ENCODE data around the gene NUBP2. TPM values are rescaled to one million over a fixed set of nuclear protein-coding genes. Genes with fewer than 3 reads are reported as not detected.

NUBP2 gene
- total and polyA plus RNA-seq, 4 donors = 28.9 to 80.9 (median 54.1) TPM

DNA sequence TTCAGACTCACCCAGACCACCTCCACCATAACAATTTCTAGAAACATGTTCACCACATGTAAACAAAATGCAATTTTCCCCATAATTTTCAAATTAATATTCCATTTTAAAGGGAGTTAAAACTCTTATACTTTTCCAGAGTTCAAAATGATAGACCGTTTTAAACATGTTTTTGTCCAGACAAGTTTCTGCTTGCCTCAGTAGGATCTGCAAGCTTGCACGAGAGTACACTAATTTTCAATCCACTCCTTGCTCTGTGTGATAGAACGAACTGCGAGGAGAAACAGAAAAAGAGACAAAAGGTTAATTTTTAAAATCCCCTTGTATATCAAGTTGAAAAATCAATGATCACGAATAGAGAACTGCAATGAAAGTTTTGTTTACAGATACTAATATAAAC is 51.3 kb downstream of the NUBP2 start:
- Histone ChIP-seq H3K36me3 (ENCODE audit: control insufficient read depth in 4 of 4, insufficient read depth in 3 of 4, low read depth in 1 of 4, low read length in 3 of 4) (peaks cover 0 to under 1% (median 0%) of the 10 kb centered on the region in 4 donors), H3K4me1 (ENCODE audit: control insufficient read depth in 4 of 4, insufficient read depth in 4 of 4, low read length in 3 of 4) (peaks cover 7 to 45% (median 39%) of the 10 kb centered on the region in 4 donors), H3K4me3 (ENCODE audit: low read depth in 1 of 3, low read length in 3 of 3) (no peak overlapping the region), H3K9ac (ENCODE audit: low read depth in 1 of 2, low read length in 2 of 2) (no peak overlapping the region), H3K27ac (ENCODE audit: low read depth in 1 of 2, low read length in 2 of 2) (no peak overlapping the region), H3K9me3 (ENCODE audit: control insufficient read depth in 4 of 4, low read length in 3 of 4) (no peaks in the 10 kb centered on the region), H3K27me3 (ENCODE audit: control insufficient read depth in 4 of 4, insufficient read depth in 4 of 4, low read length in 3 of 4) (no peaks in the 10 kb centered on the region)
- TF ChIP-seq TAF1 (conservative IDR thresholded peaks at IDR 0.05) (no peak), HNF4G (IDR thresholded peaks at IDR 0.05) (no peak), RAD21 (IDR thresholded peaks at IDR 0.05) (no peak), ZBTB33 (IDR thresholded peaks at IDR 0.05) (no peak)
- TF ChIP-seq, protein P1, sequence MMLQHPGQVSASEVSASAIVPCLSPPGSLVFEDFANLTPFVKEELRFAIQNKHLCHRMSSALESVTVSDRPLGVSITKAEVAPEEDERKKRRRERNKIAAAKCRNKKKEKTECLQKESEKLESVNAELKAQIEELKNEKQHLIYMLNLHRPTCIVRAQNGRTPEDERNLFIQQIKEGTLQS (IDR thresholded peaks at IDR 0.05) = no peak
- WGBS = 46% methylated on average over 5 of the region's 5 CpGs
- DNase-seq (ENCODE audit: low spot score) = no peak

Small RNA genes within 50 kb of the gene (small RNA-seq; reads per million reads assigned to genes)
- gene MIR3177 = 0.09 reads per million

Other genes with a start within 250 kb of the NUBP2 start
- 10 to 100 TPM in 1 of 2 donors, 1 to 10 TPM in 1; 3.5 to 11.7 TPM for gene TMEM204, start 249.3 kb upstream of the NUBP2 start, total RNA-seq
- gene TMEM204, start 249.3 kb upstream of the NUBP2 start, polyA plus RNA-seq = 10 to 100 TPM in 1 of 2 donors, 1 to 10 TPM in 1; 9.8 to 14.4 TPM
- 1 to 10 TPM; 5.4 to 8.1 TPM for gene IFT140, start 170.9 kb upstream of the NUBP2 start, total RNA-seq
- gene IFT140, start 170.9 kb upstream of the NUBP2 start, polyA plus RNA-seq = 1 to 10 TPM; 1.3 to 2.1 TPM
- gene CRAMP1, start 170.6 kb upstream of the NUBP2 start, total RNA-seq = 1 to 10 TPM; 6.0 to 6.4 TPM
- gene CRAMP1, start 170.6 kb upstream of the NUBP2 start, polyA plus RNA-seq = 1 to 10 TPM; 1.1 to 2.5 TPM
- gene JPT2, start 104.7 kb upstream of the NUBP2 start, total RNA-seq = 10 to 100 TPM; 31.0 to 32.6 TPM
- gene JPT2, start 104.7 kb upstream of the NUBP2 start, polyA plus RNA-seq = 10 to 100 TPM in 1 of 2 donors, 1 to 10 TPM in 1; 7.4 to 25.8 TPM
- gene MAPK8IP3, start 76.8 kb upstream of the NUBP2 start, total RNA-seq = 10 to 100 TPM; 10.1 to 43.0 TPM
- 1 to 10 TPM; 4.1 to 8.5 TPM for gene MAPK8IP3, start 76.8 kb upstream of the NUBP2 start, polyA plus RNA-seq
- gene NME3, start 11.4 kb upstream of the NUBP2 start, total RNA-seq = 10 to 100 TPM; 10.4 to 12.8 TPM
- gene NME3, start 11.4 kb upstream of the NUBP2 start, polyA plus RNA-seq = 10 to 100 TPM; 26.0 to 38.0 TPM
- 1 to 10 TPM; 4.2 to 9.0 TPM for gene EME2, start 10.2 kb upstream of the NUBP2 start, total RNA-seq
- gene EME2, start 10.2 kb upstream of the NUBP2 start, polyA plus RNA-seq = 1 to 10 TPM; 1.4 to 1.8 TPM
- 10 to 100 TPM; 42.4 to 46.7 TPM for gene MRPS34, start 9.8 kb upstream of the NUBP2 start, total RNA-seq
- 100 to 1,000 TPM in 1 of 2 donors, 10 to 100 TPM in 1; 70.7 to 100 TPM for gene MRPS34, start 9.8 kb upstream of the NUBP2 start, polyA plus RNA-seq
- gene SPSB3, start 389 bp upstream of the NUBP2 start, total RNA-seq = 10 to 100 TPM; 27.7 to 44.5 TPM
- gene SPSB3, start 389 bp upstream of the NUBP2 start, polyA plus RNA-seq = 10 to 100 TPM; 31.1 to 60.5 TPM
- 100 to 1,000 TPM in 1 of 2 donors, 10 to 100 TPM in 1; 19.8 to 161 TPM for gene IGFALS, start 10.7 kb downstream of the NUBP2 start, total RNA-seq
- gene IGFALS, start 10.7 kb downstream of the NUBP2 start, polyA plus RNA-seq = 10 to 100 TPM; 62.6 to 74.2 TPM
- 100 to 1,000 TPM; 219 to 252 TPM for gene HAGH, start 43.9 kb downstream of the NUBP2 start, total RNA-seq
- gene HAGH, start 43.9 kb downstream of the NUBP2 start, polyA plus RNA-seq = 100 to 1,000 TPM; 169 to 188 TPM
- gene FAHD1, start 44.2 kb downstream of the NUBP2 start, total RNA-seq = 10 to 100 TPM; 71.9 to 84.2 TPM
- 10 to 100 TPM; 42.7 to 50.9 TPM for gene FAHD1, start 44.2 kb downstream of the NUBP2 start, polyA plus RNA-seq
- gene MEIOB, start 89.2 kb downstream of the NUBP2 start, total RNA-seq = 1 to 10 TPM in 1 of 2 donors, not detected in 1; 2.2 TPM
- gene MEIOB, start 89.2 kb downstream of the NUBP2 start, polyA plus RNA-seq = under 1 TPM in 1 of 2 donors, not detected in 1; 0.33 TPM
- gene HS3ST6, start 135.5 kb downstream of the NUBP2 start, total RNA-seq = not detected
- gene HS3ST6, start 135.5 kb downstream of the NUBP2 start, polyA plus RNA-seq = not detected
- 10 to 100 TPM; 32.2 to 43.9 TPM for gene MSRB1, start 160.2 kb downstream of the NUBP2 start, total RNA-seq
- gene MSRB1, start 160.2 kb downstream of the NUBP2 start, polyA plus RNA-seq = 100 to 1,000 TPM; 152 to 169 TPM
- gene RPL3L, start 171.7 kb downstream of the NUBP2 start, total RNA-seq = not detected
- under 1 TPM in 1 of 2 donors, not detected in 1; 0.14 TPM for gene RPL3L, start 171.7 kb downstream of the NUBP2 start, polyA plus RNA-seq
- gene NDUFB10, start 176.6 kb downstream of the NUBP2 start, total RNA-seq = 100 to 1,000 TPM in 1 of 2 donors, 10 to 100 TPM in 1; 93.9 to 110 TPM
- gene NDUFB10, start 176.6 kb downstream of the NUBP2 start, polyA plus RNA-seq = 100 to 1,000 TPM; 156 to 195 TPM
- 1,000 to 10,000 TPM in 1 of 2 donors, 100 to 1,000 TPM in 1; 621 to 1,440 TPM for gene RPS2, start 181.9 kb downstream of the NUBP2 start, total RNA-seq
- 1,000 to 10,000 TPM in 1 of 2 donors, 100 to 1,000 TPM in 1; 524 to 1,259 TPM for gene RPS2, start 181.9 kb downstream of the NUBP2 start, polyA plus RNA-seq
- gene RNF151, start 183.9 kb downstream of the NUBP2 start, total RNA-seq = not detected
- not detected for gene RNF151, start 183.9 kb downstream of the NUBP2 start, polyA plus RNA-seq
- 10 to 100 TPM; 12.5 to 13.9 TPM for gene TBL3, start 189.1 kb downstream of the NUBP2 start, total RNA-seq
- 10 to 100 TPM; 14.5 to 24.3 TPM for gene TBL3, start 189.1 kb downstream of the NUBP2 start, polyA plus RNA-seq
- under 1 TPM; 0.28 to 0.67 TPM for gene NOXO1, start 198.5 kb downstream of the NUBP2 start, total RNA-seq
- gene NOXO1, start 198.5 kb downstream of the NUBP2 start, polyA plus RNA-seq = under 1 TPM in 1 of 2 donors, not detected in 1; 0.63 TPM
- 1 to 10 TPM; 7.4 to 9.0 TPM for gene GFER, start 201.2 kb downstream of the NUBP2 start, total RNA-seq
- gene GFER, start 201.2 kb downstream of the NUBP2 start, polyA plus RNA-seq = 10 to 100 TPM; 21.3 to 28.4 TPM
- under 1 TPM; 0.17 to 0.47 TPM for gene SYNGR3, start 207.0 kb downstream of the NUBP2 start, total RNA-seq
- under 1 TPM in 1 of 2 donors, not detected in 1; 0.09 TPM for gene SYNGR3, start 207.0 kb downstream of the NUBP2 start, polyA plus RNA-seq
- 10 to 100 TPM; 12.8 to 19.7 TPM for gene ZNF598, start 226.9 kb downstream of the NUBP2 start, total RNA-seq
- 10 to 100 TPM in 1 of 2 donors, 1 to 10 TPM in 1; 2.7 to 28.4 TPM for gene ZNF598, start 226.9 kb downstream of the NUBP2 start, polyA plus RNA-seq
- 1 to 10 TPM; 1.3 to 8.4 TPM for gene NPW, start 236.8 kb downstream of the NUBP2 start, total RNA-seq
- 10 to 100 TPM in 1 of 2 donors, 1 to 10 TPM in 1; 9.9 to 20.6 TPM for gene NPW, start 236.8 kb downstream of the NUBP2 start, polyA plus RNA-seq
- gene NHERF2, start 243.9 kb downstream of the NUBP2 start, total RNA-seq = 10 to 100 TPM; 36.6 to 85.8 TPM
- gene NHERF2, start 243.9 kb downstream of the NUBP2 start, polyA plus RNA-seq = 100 to 1,000 TPM in 1 of 2 donors, 10 to 100 TPM in 1; 62.4 to 205 TPM

Data from liver (tissue), 10 donors.